Lung (tissue), 12 donors: ENCODE data around the gene PCCB. TPM values are rescaled to one million over a fixed set of nuclear protein-coding genes. Genes with fewer than 3 reads are reported as not detected.
"Not testable (repeated sequence)": the region's sequence is repeated elsewhere in the genome, so short reads cannot be mapped to it uniquely, and the experiment has no call there.

ENCODE experiments used
- ATAC-seq: fragments of 200-7000 bp; cut with Tn5 transposase; one replicate; pipeline ENCODE4 v1.9.1; 2020; ENCODE audit warnings: moderate number of reproducible peaks; ENCODE audit not compliant: insufficient read depth, low FRiP score
- DNase-seq, 3 donors: peaks; one replicate each; pipeline ENCODE4 v3.0.0-alpha.2; 2013 to 2017
- H3K27ac ChIP-seq, 2 donors: one replicate each; pipeline ENCODE4 v1.5.1; 2013; ENCODE audit warnings: mild to moderate bottlenecking in 2 of 2, moderate library complexity in 2 of 2, control low read depth in 1 of 2, inconsistent platforms in 1 of 2, low read depth in 1 of 2, low read length in 1 of 2
- H3K27me3 ChIP-seq, 3 donors: one replicate each; pipeline ENCODE4 v1.5.1; 2013; ENCODE audit warnings: low read length in 2 of 3; ENCODE audit not compliant: control insufficient read depth in 3 of 3, insufficient read depth in 3 of 3
- H3K36me3 ChIP-seq, 4 donors: one replicate each; pipeline ENCODE4 v1.5.1; 2013; ENCODE audit warnings: low read length in 4 of 4, mild to moderate bottlenecking in 1 of 4, moderate library complexity in 1 of 4; ENCODE audit not compliant: control insufficient read depth in 4 of 4, insufficient read depth in 4 of 4
- H3K4me1 ChIP-seq, 5 donors: one replicate each; pipeline ENCODE4 v1.5.1; 2013; ENCODE audit warnings: low read length in 5 of 5, mild to moderate bottlenecking in 2 of 5, moderate library complexity in 1 of 5; ENCODE audit not compliant: control insufficient read depth in 5 of 5, insufficient read depth in 5 of 5
- H3K4me3 ChIP-seq: one replicate; pipeline ENCODE4 v1.5.1; 2013; ENCODE audit warnings: mild to moderate bottlenecking, control low read depth, moderate library complexity
- H3K9ac ChIP-seq, 2 donors: one replicate each; pipeline ENCODE4 v1.5.1; 2013; ENCODE audit warnings: low read length in 2 of 2, control low read depth in 1 of 2; ENCODE audit not compliant: insufficient read depth in 1 of 2
- H3K9me3 ChIP-seq, 4 donors: one replicate each; pipeline ENCODE4 v1.5.1; 2013; ENCODE audit warnings: low read length in 3 of 4, mild to moderate bottlenecking in 1 of 4, moderate library complexity in 1 of 4; ENCODE audit not compliant: control insufficient read depth in 4 of 4, insufficient read depth in 3 of 4
- WGBS, 2 donors: extraction: QIAGEN DNeasy Blood & Tissue Kit; methylation state at CpG; one replicate each; pipeline ENCODE4 v1.1.7; 2013; 5-methylcytosine and 5-hydroxymethylcytosine counted together
- polyA plus RNA-seq, 2 donors: library from polyadenylated mRNA; stranded (reverse); fragments of 200-250 nt; gene quantifications; one replicate each; pipeline ENCODE4 v1.2.1, GENCODE V29; 2013
- total RNA-seq, 2 donors: library from RNA; depleted of rRNA in 1 of 2; stranded (reverse); fragments of >200 nt in 1 of 2; gene quantifications; one replicate each; pipeline ENCODE4 v1.2.1, GENCODE V29; 2014 to 2021
- TF ChIP-seq, protein P1 (sequence below): IDR thresholded peaks from 2 replicates; pipeline ENCODE4 v1.5.1; 2012; ENCODE audit warnings: mild to moderate bottlenecking; ENCODE audit errors: control extremely low read depth, extremely low read depth
- donor health status: control.
- donor health status: control.
- donor health status: Bipolar disorder and iron deficiency.
- donor health status: healthy.
- donor health status: DM: yes; HTN: yes; CAD: no.

Gene PCCB
- total and polyA plus RNA-seq, 4 donors: 23.0 to 39.9 (median 29.3) TPM

DNA sequence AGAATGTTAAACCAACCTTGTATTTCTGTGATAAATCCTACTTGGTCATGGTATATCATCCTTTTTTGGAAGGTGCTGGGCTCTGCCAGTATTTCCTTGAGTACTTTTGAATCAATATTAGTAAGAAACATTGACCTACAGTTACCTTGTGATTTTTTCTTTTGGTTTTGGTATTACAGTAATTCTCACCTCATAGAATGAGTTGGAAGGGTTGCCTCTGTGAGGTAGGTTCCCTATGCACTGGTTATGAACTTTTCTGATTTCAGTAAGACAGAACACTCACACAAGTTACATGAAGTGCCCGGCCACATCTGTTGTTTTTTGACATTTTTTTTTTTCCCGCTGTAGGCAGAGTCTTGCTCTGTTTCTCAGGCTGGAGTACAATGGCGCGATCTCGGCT is 20.0 kb downstream of the PCCB start:
- Histone ChIP-seq H3K36me3 (peaks cover 0 to 8% (median 2%) of the 10 kb centered on the region in 4 donors), H3K27me3 (no peaks in the 10 kb centered on the region), H3K9ac (no peak overlapping the region), H3K9me3 (no peaks in the 10 kb centered on the region), H3K27ac (no peak overlapping the region), H3K4me1 (no peaks in the 10 kb centered on the region), H3K4me3 (no peak overlapping the region)
- DNase-seq: no peak
- WGBS, 2 donors: 95 to 99% methylated on average over 5 of the region's 5 CpGs
- TF ChIP-seq, protein P1, sequence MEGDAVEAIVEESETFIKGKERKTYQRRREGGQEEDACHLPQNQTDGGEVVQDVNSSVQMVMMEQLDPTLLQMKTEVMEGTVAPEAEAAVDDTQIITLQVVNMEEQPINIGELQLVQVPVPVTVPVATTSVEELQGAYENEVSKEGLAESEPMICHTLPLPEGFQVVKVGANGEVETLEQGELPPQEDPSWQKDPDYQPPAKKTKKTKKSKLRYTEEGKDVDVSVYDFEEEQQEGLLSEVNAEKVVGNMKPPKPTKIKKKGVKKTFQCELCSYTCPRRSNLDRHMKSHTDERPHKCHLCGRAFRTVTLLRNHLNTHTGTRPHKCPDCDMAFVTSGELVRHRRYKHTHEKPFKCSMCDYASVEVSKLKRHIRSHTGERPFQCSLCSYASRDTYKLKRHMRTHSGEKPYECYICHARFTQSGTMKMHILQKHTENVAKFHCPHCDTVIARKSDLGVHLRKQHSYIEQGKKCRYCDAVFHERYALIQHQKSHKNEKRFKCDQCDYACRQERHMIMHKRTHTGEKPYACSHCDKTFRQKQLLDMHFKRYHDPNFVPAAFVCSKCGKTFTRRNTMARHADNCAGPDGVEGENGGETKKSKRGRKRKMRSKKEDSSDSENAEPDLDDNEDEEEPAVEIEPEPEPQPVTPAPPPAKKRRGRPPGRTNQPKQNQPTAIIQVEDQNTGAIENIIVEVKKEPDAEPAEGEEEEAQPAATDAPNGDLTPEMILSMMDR: no peak
- no peak for ATAC-seq

DNA sequence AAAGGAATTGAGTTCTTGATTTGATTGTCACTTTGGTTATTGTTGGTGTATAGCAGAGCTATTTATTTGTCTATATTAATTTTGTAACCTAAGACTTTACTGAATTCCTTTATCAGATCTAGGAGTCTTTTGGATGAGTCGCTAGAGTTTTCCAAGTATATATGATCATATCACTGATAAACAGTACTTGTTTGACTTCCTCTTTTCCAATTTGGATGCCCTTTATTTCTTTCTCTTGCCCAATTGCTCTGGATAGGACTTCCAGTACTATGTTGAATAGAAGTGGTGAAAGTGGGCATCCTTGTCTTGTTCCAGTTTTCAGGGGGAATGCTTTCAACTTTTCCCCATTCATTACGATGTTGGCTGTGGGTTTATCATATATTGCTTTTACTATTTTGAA is 21.5 kb downstream of the PCCB start:
- not testable (repeated sequence) for H3K9ac ChIP-seq, H3K9me3 ChIP-seq, H3K4me1 ChIP-seq, H3K27ac ChIP-seq, ATAC-seq, H3K36me3 ChIP-seq, H3K4me3 ChIP-seq, DNase-seq, H3K27me3 ChIP-seq
- WGBS, 2 donors: 72 to 90% methylated on average over 2 of the region's 2 CpGs

DNA sequence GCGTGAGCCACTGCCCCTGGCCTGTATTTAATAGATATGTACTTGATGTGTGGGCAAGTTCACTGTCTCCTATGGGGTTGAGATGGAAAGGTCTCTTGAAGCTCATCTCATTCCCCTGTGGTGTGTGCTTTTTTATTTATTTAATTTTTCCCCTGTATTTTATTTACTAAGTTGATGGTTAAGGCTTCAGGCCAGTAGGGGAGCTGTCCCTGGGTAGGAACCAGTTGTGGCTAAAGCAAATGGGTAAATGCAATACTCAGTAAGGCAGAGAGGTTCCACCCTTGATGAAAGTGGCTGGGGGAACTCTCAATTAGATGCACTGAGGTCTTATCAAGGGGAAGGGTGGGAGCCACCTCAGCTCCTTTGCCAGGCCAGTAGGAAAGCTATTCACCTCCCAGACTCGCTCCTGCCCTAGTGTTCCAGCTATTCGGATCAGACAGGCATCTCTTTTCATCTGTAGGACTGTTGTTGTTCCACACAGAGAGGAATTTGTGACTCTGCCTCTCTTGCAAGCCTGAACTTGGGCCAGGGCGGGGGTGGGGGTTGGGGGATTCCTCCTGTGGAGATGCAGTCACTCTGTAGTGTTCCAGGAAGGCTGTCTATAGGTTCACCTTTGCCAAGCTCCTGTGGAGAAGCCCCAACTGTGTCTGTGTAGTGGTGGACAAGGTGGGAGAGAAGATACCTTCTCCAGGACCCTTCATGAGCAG is 26.1 kb downstream of the PCCB start:
- WGBS, 2 donors: 96 to 98% methylated on average over 4 of the region's 4 CpGs
- Histone ChIP-seq H3K36me3 (peaks cover 4 to 12% (median 6%) of the 10 kb centered on the region in 4 donors), H3K9ac (no peak overlapping the region), H3K27ac (no peak overlapping the region), H3K9me3 (peaks cover 1 to 12% (median 6%) of the 10 kb centered on the region in 4 donors), H3K27me3 (no peaks in the 10 kb centered on the region), H3K4me3 (no peak overlapping the region), H3K4me1 (no peaks in the 10 kb centered on the region)
- TF ChIP-seq, protein P1: no peak
- DNase-seq (no peak), ATAC-seq (no peak)

GRCh38 chr3:136277115-136277514 is 27.0 kb downstream of the PCCB start:
- WGBS, 2 donors: 95 to 97% methylated on average over 5 of the region's 5 CpGs
- Histone ChIP-seq H3K27ac (no peak overlapping the region), H3K9ac (no peak overlapping the region), H3K4me1 (no peaks in the 10 kb centered on the region), H3K36me3 (peaks cover 4 to 12% (median 6%) of the 10 kb centered on the region in 4 donors), H3K9me3 (peaks cover 1 to 16% (median 6%) of the 10 kb centered on the region in 4 donors), H3K4me3 (no peak overlapping the region), H3K27me3 (no peaks in the 10 kb centered on the region)
- ATAC-seq: no peak
- TF ChIP-seq, protein P1: no peak
- no peak for DNase-seq
